Neural cell (in vitro differentiated cells): Measurements from ENCODE around the gene NCKAP5. TPM values are rescaled to one million over a fixed set of nuclear protein-coding genes. Genes with fewer than 3 reads are reported as not detected.

ENCODE experiments used
- H2AFZ ChIP-seq: fragments of 200-600, 300-800 bp; sonication (generic), shearing (Covaris generic); 2 replicates; pipeline ENCODE4 v1.6.0; 2014; ENCODE audit warnings: low read depth, mild to moderate bottlenecking, antibody characterized with exemption, low read length, moderate library complexity
- H3F3A ChIP-seq: fragments of 200-600 bp; shearing (Covaris generic); 2 replicates; pipeline ENCODE4 v1.6.1; 2016; ENCODE audit warnings: mild to moderate bottlenecking, moderate library complexity, mixed read lengths, antibody characterized with exemption, low read length; ENCODE audit not compliant: insufficient read depth, poor library complexity, severe bottlenecking
- H3K27ac ChIP-seq: fragments of 200-600, 300-800 bp; sonication (generic), shearing (Covaris generic); 2 replicates; pipeline ENCODE4 v1.5.1; 2014; ENCODE audit warnings: mild to moderate bottlenecking, low read length, moderate library complexity
- H3K27me3 ChIP-seq: fragments of 300-800, 200-600 bp; sonication (generic), shearing (Covaris generic); 2 replicates; pipeline ENCODE4 v1.6.0; 2014; ENCODE audit warnings: mild to moderate bottlenecking, low read depth, low read length, moderate library complexity; ENCODE audit not compliant: insufficient read depth
- H3K36me3 ChIP-seq: fragments of 300-800, 200-600 bp; sonication (generic), shearing (Covaris generic); 2 replicates; pipeline ENCODE4 v1.5.1; 2014; ENCODE audit warnings: mild to moderate bottlenecking, antibody characterized with exemption, low read length, moderate library complexity; ENCODE audit not compliant: insufficient read depth
- H3K4me2 ChIP-seq: fragments of 300-800, 200-600 bp; sonication (generic), shearing (Covaris generic); 2 replicates; pipeline ENCODE4 v1.6.0; 2014; ENCODE audit warnings: mild to moderate bottlenecking, low read length
- H3K4me3 ChIP-seq: fragments of 300-800, 200-600 bp; sonication (generic), shearing (Covaris generic); 2 replicates; pipeline ENCODE4 v1.5.1; 2014; ENCODE audit warnings: mild to moderate bottlenecking, low read length, moderate library complexity
- H3K79me2 ChIP-seq: fragments of 200-600 bp; shearing (Covaris generic); replicated peaks from 2 replicates; pipeline ENCODE4 v1.6.0; 2014; ENCODE audit warnings: mild to moderate bottlenecking, low read length, moderate library complexity; ENCODE audit not compliant: insufficient read depth
- H3K9ac ChIP-seq: fragments of 300-800, 200-600 bp; sonication (generic), shearing (Covaris generic); 2 replicates; pipeline ENCODE4 v1.6.1; 2016; ENCODE audit warnings: mild to moderate bottlenecking, low read length, mixed read lengths
- H3K9me2 ChIP-seq: fragments of 200-600 bp; shearing (Covaris generic); 2 replicates; pipeline ENCODE4 v1.6.1; 2016; ENCODE audit warnings: mild to moderate bottlenecking, low read length, mixed read lengths; ENCODE audit not compliant: insufficient read depth
- H3K9me3 ChIP-seq: fragments of 200-600, 300-800 bp; sonication (generic), shearing (Covaris generic); 2 replicates; pipeline ENCODE4 v1.6.1; 2016; ENCODE audit warnings: mild to moderate bottlenecking, mixed run types, low read length, moderate library complexity, mixed read lengths
- H4K20me1 ChIP-seq: fragments of 200-600 bp; shearing (Covaris generic); 2 replicates; pipeline ENCODE4 v1.6.1; 2016; ENCODE audit warnings: mild to moderate bottlenecking, mixed run types; ENCODE audit not compliant: insufficient read depth
- EP300 ChIP-seq: fragments of 450-650 bp; conservative IDR thresholded peaks from 2 replicates; pipeline ENCODE4 v1.6.1; 2014; ENCODE audit warnings: antibody characterized with exemption, mild to moderate bottlenecking, moderate library complexity; ENCODE audit not compliant: poor library complexity, severe bottlenecking
- EZH2 ChIP-seq: fragments of 200-600, 300-800 bp; shearing (Covaris generic), sonication (generic); IDR thresholded peaks from 2 replicates; pipeline ENCODE4 v1.6.1; 2014; ENCODE audit warnings: antibody characterized with exemption, low read length, borderline replicate concordance, mild to moderate bottlenecking; ENCODE audit not compliant: insufficient read depth, poor library complexity, severe bottlenecking
- MXI1 ChIP-seq: fragments of 450-650 bp; conservative IDR thresholded peaks from 2 replicates; pipeline ENCODE4 v1.6.1; 2014; ENCODE audit warnings: antibody characterized with exemption, mild to moderate bottlenecking; ENCODE audit not compliant: poor library complexity, severe bottlenecking
- POLR2AphosphoS5 ChIP-seq: IDR thresholded peaks from 2 replicates; pipeline ENCODE4 v1.6.1; 2012
- RAD21 ChIP-seq: fragments of 450-650 bp; conservative IDR thresholded peaks from 2 replicates; pipeline ENCODE4 v1.6.1; 2014; ENCODE audit warnings: antibody characterized with exemption, mild to moderate bottlenecking, moderate library complexity
- SMC3 ChIP-seq: fragments of 450-650 bp; conservative IDR thresholded peaks from 2 replicates; pipeline ENCODE4 v1.6.1; 2014; ENCODE audit warnings: antibody characterized with exemption, mild to moderate bottlenecking, moderate library complexity; ENCODE audit not compliant: poor library complexity
- TAF1 ChIP-seq: IDR thresholded peaks from 2 replicates; pipeline ENCODE4 v1.6.1; 2012; ENCODE audit warnings: low read depth
- polyA plus RNA-seq: library from polyadenylated mRNA; depleted of rRNA; stranded (reverse); fragments of >200 nt; gene quantifications from 2 replicates; pipeline ENCODE4 v1.2.3, GENCODE V29; 2014
- TF ChIP-seq, protein P1 (sequence below): fragments of 450-650 bp; IDR thresholded peaks from 2 replicates; pipeline ENCODE4 v1.5.1; 2014; ENCODE audit warnings: antibody characterized with exemption, mild to moderate bottlenecking, moderate library complexity; ENCODE audit not compliant: poor library complexity, severe bottlenecking
- TF ChIP-seq, protein P2 (sequence below): IDR thresholded peaks from 2 replicates; pipeline ENCODE4 v1.6.1; 2012; ENCODE audit warnings: borderline replicate concordance

The NCKAP5 gene
- polyA plus RNA-seq, 1 donor from 2014 or later, result 2.4 TPM

DNA sequence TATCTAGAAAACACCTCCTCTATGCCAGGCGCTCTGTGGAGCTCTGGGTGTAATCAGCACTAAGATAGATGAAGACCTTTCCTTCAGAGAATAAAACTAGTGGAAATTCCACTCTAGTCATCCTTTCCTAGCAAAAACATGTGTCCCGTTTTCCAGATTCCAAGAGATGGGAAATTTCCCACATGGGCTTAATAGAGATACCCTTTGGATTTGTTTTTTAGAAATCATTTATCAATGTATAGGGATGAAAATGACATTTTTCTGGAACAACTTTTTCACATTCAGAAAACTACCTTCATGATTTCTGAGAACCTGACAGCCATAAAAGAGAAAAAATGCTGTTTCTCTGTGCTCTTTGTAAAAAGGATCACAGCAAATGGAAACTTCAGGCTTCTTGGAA lies 152.1 kb downstream of the NCKAP5 start:
- Histone ChIP-seq H3K4me2 (no peak overlapping the region), H3F3A (no peaks in the 10 kb centered on the region), H3K9me2 (no peaks in the 10 kb centered on the region), H3K9ac (no peak overlapping the region), H3K27me3 (no peaks in the 10 kb centered on the region), H4K20me1 (no peaks in the 10 kb centered on the region), H3K36me3 (no peaks in the 10 kb centered on the region), H3K4me3 (no peak overlapping the region), H3K9me3 (no peaks in the 10 kb centered on the region), H3K27ac (no peak overlapping the region), H3K79me2 (no peaks in the 10 kb centered on the region), H2AFZ (no peak overlapping the region)
- TF ChIP-seq RAD21 (no peak), MXI1 (no peak), EP300 (no peak), EZH2 (no peak), SMC3 (no peak), TAF1 (no peak), POLR2AphosphoS5 (no peak)
- TF ChIP-seq, protein P1, sequence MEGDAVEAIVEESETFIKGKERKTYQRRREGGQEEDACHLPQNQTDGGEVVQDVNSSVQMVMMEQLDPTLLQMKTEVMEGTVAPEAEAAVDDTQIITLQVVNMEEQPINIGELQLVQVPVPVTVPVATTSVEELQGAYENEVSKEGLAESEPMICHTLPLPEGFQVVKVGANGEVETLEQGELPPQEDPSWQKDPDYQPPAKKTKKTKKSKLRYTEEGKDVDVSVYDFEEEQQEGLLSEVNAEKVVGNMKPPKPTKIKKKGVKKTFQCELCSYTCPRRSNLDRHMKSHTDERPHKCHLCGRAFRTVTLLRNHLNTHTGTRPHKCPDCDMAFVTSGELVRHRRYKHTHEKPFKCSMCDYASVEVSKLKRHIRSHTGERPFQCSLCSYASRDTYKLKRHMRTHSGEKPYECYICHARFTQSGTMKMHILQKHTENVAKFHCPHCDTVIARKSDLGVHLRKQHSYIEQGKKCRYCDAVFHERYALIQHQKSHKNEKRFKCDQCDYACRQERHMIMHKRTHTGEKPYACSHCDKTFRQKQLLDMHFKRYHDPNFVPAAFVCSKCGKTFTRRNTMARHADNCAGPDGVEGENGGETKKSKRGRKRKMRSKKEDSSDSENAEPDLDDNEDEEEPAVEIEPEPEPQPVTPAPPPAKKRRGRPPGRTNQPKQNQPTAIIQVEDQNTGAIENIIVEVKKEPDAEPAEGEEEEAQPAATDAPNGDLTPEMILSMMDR, result no peak
- TF ChIP-seq, protein P2, sequence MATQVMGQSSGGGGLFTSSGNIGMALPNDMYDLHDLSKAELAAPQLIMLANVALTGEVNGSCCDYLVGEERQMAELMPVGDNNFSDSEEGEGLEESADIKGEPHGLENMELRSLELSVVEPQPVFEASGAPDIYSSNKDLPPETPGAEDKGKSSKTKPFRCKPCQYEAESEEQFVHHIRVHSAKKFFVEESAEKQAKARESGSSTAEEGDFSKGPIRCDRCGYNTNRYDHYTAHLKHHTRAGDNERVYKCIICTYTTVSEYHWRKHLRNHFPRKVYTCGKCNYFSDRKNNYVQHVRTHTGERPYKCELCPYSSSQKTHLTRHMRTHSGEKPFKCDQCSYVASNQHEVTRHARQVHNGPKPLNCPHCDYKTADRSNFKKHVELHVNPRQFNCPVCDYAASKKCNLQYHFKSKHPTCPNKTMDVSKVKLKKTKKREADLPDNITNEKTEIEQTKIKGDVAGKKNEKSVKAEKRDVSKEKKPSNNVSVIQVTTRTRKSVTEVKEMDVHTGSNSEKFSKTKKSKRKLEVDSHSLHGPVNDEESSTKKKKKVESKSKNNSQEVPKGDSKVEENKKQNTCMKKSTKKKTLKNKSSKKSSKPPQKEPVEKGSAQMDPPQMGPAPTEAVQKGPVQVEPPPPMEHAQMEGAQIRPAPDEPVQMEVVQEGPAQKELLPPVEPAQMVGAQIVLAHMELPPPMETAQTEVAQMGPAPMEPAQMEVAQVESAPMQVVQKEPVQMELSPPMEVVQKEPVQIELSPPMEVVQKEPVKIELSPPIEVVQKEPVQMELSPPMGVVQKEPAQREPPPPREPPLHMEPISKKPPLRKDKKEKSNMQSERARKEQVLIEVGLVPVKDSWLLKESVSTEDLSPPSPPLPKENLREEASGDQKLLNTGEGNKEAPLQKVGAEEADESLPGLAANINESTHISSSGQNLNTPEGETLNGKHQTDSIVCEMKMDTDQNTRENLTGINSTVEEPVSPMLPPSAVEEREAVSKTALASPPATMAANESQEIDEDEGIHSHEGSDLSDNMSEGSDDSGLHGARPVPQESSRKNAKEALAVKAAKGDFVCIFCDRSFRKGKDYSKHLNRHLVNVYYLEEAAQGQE, result no peak

DNA sequence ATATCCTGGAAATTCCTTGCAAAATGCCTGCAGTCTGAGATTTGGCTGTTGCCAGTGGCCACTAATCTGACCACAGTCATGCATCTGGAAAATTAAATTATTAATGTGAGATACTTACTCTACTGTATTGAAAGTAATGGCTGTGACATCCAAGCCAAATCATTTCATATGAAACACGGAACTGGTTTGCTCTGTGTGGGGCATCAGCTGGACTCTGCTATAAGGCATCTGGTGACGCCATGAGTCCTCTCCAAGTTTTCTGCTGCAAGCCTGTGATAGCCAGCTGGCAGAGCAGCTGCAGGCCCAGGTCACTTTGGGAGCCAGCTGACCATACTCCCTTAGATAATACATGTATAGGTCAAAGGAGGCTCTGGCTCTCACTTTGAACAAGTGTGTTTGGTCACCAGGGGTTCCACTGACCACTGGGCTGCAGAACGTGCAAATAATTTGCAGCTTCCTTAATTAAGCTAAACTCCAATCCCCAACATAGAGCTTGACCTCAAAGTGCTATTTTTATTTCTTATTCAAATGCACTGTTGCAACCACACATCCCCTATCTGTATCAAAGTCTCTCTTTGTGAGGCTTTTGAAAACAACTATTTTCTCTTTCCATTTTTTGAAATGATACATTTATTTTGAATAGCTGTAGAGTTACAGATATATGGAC lies 152.9 kb downstream of the NCKAP5 start:
- TF ChIP-seq, protein P1, result no peak
- TF ChIP-seq SMC3 (no peak), RAD21 (no peak), MXI1 (no peak), EP300 (no peak)
- H3K27ac ChIP-seq, result no peak overlapping the region

More for the DNA sequence above, 152.9 kb downstream of the NCKAP5 start:
- Histone ChIP-seq H3F3A (no peaks in the 10 kb centered on the region), H4K20me1 (no peaks in the 10 kb centered on the region), H3K79me2 (no peaks in the 10 kb centered on the region), H3K9me3 (no peaks in the 10 kb centered on the region), H3K9me2 (no peaks in the 10 kb centered on the region), H2AFZ (no peak overlapping the region), H3K4me3 (no peak overlapping the region), H3K27me3 (no peaks in the 10 kb centered on the region), H3K9ac (no peak overlapping the region), H3K36me3 (no peaks in the 10 kb centered on the region), H3K4me2 (no peak overlapping the region)
